GM12875 (cell line): Measurements from ENCODE around the gene NFATC1.

ENCODE experiments used
- H3K4me3 ChIP-seq: one replicate; pipeline ENCODE4 v1.5.1; 2011; ENCODE audit warnings: low read depth, low read length, control low read depth
- TF ChIP-seq, protein P1 (sequence below): IDR thresholded peaks from 2 replicates; pipeline ENCODE4 v1.5.1; 2011; ENCODE audit warnings: low read depth, mild to moderate bottlenecking, control low read depth, inconsistent platforms, low read length, moderate library complexity, borderline replicate concordance; ENCODE audit not compliant: insufficient read depth

The NFATC1 gene

GRCh38 chr18:79527656-79528315, 132.1 kb downstream of the NFATC1 start:
- TF ChIP-seq, protein P1, sequence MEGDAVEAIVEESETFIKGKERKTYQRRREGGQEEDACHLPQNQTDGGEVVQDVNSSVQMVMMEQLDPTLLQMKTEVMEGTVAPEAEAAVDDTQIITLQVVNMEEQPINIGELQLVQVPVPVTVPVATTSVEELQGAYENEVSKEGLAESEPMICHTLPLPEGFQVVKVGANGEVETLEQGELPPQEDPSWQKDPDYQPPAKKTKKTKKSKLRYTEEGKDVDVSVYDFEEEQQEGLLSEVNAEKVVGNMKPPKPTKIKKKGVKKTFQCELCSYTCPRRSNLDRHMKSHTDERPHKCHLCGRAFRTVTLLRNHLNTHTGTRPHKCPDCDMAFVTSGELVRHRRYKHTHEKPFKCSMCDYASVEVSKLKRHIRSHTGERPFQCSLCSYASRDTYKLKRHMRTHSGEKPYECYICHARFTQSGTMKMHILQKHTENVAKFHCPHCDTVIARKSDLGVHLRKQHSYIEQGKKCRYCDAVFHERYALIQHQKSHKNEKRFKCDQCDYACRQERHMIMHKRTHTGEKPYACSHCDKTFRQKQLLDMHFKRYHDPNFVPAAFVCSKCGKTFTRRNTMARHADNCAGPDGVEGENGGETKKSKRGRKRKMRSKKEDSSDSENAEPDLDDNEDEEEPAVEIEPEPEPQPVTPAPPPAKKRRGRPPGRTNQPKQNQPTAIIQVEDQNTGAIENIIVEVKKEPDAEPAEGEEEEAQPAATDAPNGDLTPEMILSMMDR: no peak
- no peak overlapping the region for H3K4me3 ChIP-seq

DNA sequence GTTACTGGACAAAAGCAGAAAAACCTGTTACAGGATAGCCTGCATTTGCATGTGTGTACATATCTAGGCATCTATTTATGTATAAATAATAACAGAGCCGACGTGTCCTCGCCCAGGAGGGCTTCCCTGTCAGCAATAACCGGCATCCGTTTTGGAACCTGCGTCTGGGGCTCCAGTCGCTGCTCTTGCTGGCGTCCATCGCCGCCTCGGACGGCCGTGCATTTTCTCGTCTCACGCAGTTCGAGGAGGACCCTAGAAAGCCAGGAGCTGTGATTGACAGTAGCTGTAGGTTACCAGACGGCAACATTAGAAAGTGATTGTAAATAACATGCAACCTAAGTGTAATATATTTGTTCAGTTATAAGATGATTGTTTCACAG, 132.6 kb downstream of the NFATC1 start:
- TF ChIP-seq, protein P1: no peak
- no peak overlapping the region for H3K4me3 ChIP-seq

DNA sequence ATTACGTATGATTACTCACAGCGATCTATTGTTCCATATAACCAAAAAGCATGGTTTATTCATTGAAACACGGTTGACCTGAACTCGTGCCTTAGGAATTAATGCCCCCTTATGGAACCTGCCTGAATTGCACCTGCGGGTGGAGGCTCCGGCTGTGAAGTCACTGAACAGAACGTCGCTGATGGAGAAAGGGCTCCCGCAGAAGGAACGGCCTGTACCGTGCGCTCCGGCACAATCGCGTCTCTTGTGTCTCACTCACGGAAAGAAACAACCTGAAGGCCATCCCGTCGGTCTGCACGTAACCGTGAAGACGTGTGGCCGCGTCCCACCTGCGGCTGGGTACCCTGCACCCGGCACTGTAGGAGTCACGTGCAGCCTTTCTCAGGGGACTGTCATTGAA, 133.1 kb downstream of the NFATC1 start:
- no peak overlapping the region for H3K4me3 ChIP-seq

GRCh38 chr18:79529296-79529695, 133.6 kb downstream of the NFATC1 start:
- TF ChIP-seq, protein P1: no peak

More for the DNA sequence above, 133.1 kb downstream of the NFATC1 start:
- TF ChIP-seq, protein P1: peak; percentile 81

GRCh38 chr18:79529991-79530390, 134.3 kb downstream of the NFATC1 start:
- H3K4me3 ChIP-seq: no peak overlapping the region
- TF ChIP-seq, protein P1: no peak

More at GRCh38 chr18:79529296-79529695, 133.6 kb downstream of the NFATC1 start:
- H3K4me3 ChIP-seq: no peak overlapping the region

DNA sequence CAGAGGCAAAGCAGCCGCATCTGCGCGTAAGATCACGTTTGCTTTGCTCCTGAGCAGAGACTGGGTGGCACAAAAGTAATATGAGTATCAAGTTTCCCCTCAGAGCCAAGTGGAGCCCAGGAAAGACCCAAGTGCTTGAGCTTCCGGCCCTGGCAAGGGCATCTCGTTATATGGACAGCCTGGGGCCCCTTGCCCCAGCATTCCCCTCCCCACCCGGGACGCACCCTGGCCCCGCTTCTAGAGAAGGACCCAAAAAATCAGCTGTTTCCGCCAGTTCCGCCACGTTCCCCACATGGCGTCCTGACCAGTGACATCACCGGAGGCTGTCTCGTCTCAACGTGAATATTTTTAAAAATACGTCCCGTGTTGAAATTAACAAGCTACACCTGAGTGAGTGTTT, 135.1 kb downstream of the NFATC1 start:
- TF ChIP-seq, protein P1: no peak
- no peak overlapping the region for H3K4me3 ChIP-seq

DNA sequence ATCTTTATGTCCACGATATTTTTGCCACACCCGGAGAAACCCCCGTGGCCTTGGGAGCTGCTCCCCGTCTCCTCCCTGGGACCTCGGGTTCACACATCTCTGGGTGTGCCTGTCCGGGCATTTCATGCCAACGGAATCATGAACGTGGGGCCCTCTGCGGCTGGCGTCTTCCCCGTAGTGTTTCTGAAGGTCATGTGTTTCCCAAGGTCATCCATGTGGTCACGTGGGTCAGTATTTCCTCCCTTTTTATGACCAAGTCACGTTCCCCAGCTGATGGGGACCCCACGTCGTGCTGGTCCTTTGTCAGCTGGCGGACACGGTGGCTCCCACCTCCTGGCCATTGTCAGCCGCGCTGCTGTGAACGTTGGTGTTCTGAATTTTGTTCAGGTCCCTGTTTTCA, 135.7 kb downstream of the NFATC1 start:
- TF ChIP-seq, protein P1: no peak
- H3K4me3 ChIP-seq: no peak overlapping the region
